GM13976 (cell line): ENCODE results near the gene RNF39.

Experiments
- DNase-seq: peaks from one replicate; pipeline ENCODE4 v3.0.0; 2012; ENCODE audit warnings: low spot score
- in situ Hi-C: fragments of 300-500 bp; cut with MboI; formaldehyde crosslinking; loops from one replicate; pipeline ENCODE4 v1.12.0; 2022; ENCODE audit warnings: low sequenced_read_pairs, mixed read lengths, inconsistent platforms; ENCODE audit not compliant: unreplicated experiment
- TF ChIP-seq, protein P1 (sequence below): IDR thresholded peaks from 2 replicates; pipeline ENCODE4 v1.5.1; 2012; ENCODE audit warnings: borderline replicate concordance, mild to moderate bottlenecking; ENCODE audit not compliant: insufficient read depth; ENCODE audit errors: extremely low read depth, missing control alignments, control extremely low read depth

Gene RNF39

GRCh38 chr6:30066577-30067459 lies 8.8 kb downstream of the RNF39 start, which contains the start of gene PPP1R11:
PPP1R11 (plus strand) TSS chr6:30067198; CDS start chr6:30067411, 213 bp downstream.
- TF ChIP-seq, protein P1, sequence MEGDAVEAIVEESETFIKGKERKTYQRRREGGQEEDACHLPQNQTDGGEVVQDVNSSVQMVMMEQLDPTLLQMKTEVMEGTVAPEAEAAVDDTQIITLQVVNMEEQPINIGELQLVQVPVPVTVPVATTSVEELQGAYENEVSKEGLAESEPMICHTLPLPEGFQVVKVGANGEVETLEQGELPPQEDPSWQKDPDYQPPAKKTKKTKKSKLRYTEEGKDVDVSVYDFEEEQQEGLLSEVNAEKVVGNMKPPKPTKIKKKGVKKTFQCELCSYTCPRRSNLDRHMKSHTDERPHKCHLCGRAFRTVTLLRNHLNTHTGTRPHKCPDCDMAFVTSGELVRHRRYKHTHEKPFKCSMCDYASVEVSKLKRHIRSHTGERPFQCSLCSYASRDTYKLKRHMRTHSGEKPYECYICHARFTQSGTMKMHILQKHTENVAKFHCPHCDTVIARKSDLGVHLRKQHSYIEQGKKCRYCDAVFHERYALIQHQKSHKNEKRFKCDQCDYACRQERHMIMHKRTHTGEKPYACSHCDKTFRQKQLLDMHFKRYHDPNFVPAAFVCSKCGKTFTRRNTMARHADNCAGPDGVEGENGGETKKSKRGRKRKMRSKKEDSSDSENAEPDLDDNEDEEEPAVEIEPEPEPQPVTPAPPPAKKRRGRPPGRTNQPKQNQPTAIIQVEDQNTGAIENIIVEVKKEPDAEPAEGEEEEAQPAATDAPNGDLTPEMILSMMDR: no peak
- in situ Hi-C loops: no loop called here
- DNase-seq: peak; percentile 93

GRCh38 chr6:30066082-30066481 lies 9.5 kb downstream of the RNF39 start:
- in situ Hi-C loops: no loop called here
- TF ChIP-seq, protein P1: no peak
- DNase-seq: no peak

DNA sequence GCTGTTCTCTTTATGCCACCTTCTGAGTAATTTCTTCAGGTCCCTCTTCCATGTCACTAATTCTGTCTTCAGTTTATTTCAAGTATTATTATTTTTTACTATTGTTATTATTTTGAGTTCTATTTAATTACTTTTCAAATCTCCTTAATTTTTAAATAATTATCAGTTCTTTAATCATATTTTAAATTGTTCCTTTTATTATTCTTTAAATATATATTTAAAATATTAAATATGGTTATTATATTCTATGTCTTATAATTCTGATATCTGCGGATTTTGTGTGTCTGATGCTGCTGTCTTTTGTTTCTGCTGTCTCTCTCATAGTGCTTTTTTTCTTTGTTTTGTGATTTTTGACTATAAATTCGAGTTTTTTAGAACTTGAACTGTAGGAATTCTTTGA lies 12.3 kb downstream of the RNF39 start:
- in situ Hi-C loops: no loop called here
- TF ChIP-seq, protein P1: no peak
- DNase-seq: no peak

GRCh38 chr6:30062471-30063178 lies 12.9 kb downstream of the RNF39 start:
- DNase-seq: no peak
- TF ChIP-seq, protein P1: no peak
- in situ Hi-C loops: no loop called here

DNA sequence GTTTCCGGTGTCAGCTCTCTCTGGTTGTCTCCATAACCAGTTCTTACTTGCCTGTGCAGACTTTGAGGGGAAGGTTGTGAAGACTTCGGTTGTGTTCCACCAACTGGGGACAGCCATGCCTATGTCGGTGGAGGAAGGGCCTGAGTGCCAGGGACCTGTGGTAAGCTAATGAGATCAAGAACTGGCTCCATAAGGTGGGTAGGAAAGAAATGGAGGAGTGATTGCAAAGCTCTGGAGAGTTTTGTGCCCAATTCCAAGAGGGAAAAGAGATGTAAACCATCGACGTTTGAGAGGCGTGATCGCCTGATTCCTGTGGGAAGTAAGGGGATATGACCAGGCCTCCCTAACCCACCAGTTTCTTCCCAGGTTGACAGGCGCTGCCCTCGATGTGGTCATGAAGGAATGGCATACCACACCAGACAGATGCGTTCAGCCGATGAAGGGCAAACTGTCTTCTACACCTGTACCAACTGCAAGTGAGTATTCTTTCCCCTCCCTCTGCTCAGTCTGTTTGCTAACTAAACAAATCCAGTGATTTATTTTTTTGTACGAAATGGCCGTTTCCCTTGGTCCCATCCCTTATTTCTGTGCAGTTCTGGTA lies 13.6 kb downstream of the RNF39 start:
- TF ChIP-seq, protein P1: no peak
- peak; percentile 45 for DNase-seq
- in situ Hi-C loops: no loop called here

GRCh38 chr6:30061092-30061857 lies 14.3 kb downstream of the RNF39 start, which contains the start of gene POLR1H:
POLR1H (plus strand) TSS chr6:30061265; CDS start chr6:30061525, 260 bp downstream.
- DNase-seq: peak; percentile 90
- TF ChIP-seq, protein P1: no peak
- in situ Hi-C loops: no loop called here
